ENCODE results near the gene CAB39.
"Not testable (repeated sequence)": the region's sequence is repeated elsewhere in the genome, so short reads cannot be mapped to it uniquely, and the experiment has no call there.

CAB39 gene

DNA sequence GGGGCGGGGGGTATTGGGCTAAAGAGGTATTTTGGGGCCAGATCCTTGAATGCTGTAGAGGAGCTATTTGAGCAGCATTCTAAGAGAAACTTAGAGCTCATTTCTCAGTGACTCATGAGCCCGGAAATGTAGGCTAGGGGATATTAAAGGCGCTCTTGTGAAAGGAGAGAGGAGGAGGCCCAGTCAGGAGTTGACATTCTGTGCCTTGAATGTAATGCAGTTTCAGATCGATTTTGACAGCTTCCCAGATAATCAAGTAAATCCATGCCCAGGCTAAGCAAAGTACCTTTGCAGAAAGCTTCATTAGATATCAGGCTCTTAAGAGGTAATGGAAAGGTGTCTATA is 1.5 kb downstream of the CAB39 start:
- Histone ChIP-seq H3K4me1 (ENCODE audit: control insufficient read depth, insufficient read depth, low read length, unreplicated experiment) (peaks cover 17% of the 10 kb centered on the region), H2AFZ (ENCODE audit: low read length, unreplicated experiment) (no peak overlapping the region), H3K4me3 (ENCODE audit: low read depth, low read length) (peak overlapping the region; percentile 86), H3K27ac (ENCODE audit: low read depth, low read length) (peak overlapping the region; percentile 71), H3K36me3 (ENCODE audit: insufficient read depth, low read length) (peaks cover 6% of the 10 kb centered on the region; the same call in 1 of the 2 replicates), H3K27me3 (ENCODE audit: insufficient read depth, low read length) (no peaks in the 10 kb centered on the region), H3K79me2 (ENCODE audit: control insufficient read depth, insufficient read depth, low read length, unreplicated experiment) (peaks cover 64% of the 10 kb centered on the region)

DNA sequence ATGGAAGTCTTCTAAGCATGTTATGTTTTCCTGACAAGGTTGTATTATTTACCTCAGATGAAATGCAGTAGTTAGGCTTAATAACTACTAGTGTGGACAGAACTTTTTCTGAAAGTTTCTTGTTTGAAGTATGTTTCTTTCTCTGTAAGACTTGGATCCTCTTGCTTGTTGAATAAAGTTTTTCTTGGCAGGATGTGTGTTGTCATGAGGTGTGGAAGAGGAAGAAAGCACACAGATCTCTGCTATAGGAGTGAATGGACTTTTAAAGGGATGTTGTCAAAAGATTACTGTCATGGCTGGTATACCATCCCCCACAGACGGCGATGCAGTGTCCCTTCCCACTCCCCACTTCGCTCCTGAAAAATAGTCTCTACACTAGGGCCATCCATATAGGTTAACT is 2.6 kb downstream of the CAB39 start:
- H3K4me1 ChIP-seq (ENCODE audit: control insufficient read depth, insufficient read depth, low read length, unreplicated experiment) = peaks cover 17% of the 10 kb centered on the region
- H2AFZ ChIP-seq (ENCODE audit: low read length, unreplicated experiment) = no peak overlapping the region
- peaks cover 6% of the 10 kb centered on the region; the same call in 1 of the 2 replicates for H3K36me3 ChIP-seq (ENCODE audit: insufficient read depth, low read length)
- H3K27me3 ChIP-seq (ENCODE audit: insufficient read depth, low read length) = no peaks in the 10 kb centered on the region
- H3K27ac ChIP-seq (ENCODE audit: low read depth, low read length) = no peak overlapping the region
- H3K79me2 ChIP-seq (ENCODE audit: control insufficient read depth, insufficient read depth, low read length, unreplicated experiment) = peaks cover 75% of the 10 kb centered on the region
- peak overlapping the region; percentile 86 for H3K4me3 ChIP-seq (ENCODE audit: low read depth, low read length)

DNA sequence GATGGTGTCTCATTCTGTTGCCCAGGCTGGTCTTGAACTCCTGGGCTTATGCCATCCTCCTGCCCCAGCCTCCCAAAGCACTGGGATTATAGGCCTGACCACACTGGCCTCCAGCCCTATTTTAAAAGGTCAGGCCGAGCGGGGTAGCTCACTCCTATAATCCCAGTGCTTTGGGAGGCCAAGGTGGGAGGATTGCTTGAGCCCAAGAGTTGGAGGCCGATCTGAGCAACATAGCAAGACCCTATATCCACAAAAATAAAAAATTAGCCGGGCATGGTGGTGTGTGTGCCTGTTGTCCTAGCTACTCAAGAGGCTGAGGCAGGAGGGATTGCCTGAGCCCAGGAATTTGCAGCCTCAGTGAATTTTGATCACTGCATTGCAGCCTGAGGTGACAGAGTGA is 3.9 kb downstream of the CAB39 start:
- Histone ChIP-seq H2AFZ (ENCODE audit: low read length, unreplicated experiment) (no peak overlapping the region), H3K79me2 (ENCODE audit: control insufficient read depth, insufficient read depth, low read length, unreplicated experiment) (peaks cover 88% of the 10 kb centered on the region), H3K36me3 (ENCODE audit: insufficient read depth, low read length) (peaks cover 6% of the 10 kb centered on the region; the same call in 1 of the 2 replicates), H3K27me3 (ENCODE audit: insufficient read depth, low read length) (no peaks in the 10 kb centered on the region), H3K27ac (ENCODE audit: low read depth, low read length) (no peak overlapping the region), H3K4me3 (ENCODE audit: low read depth, low read length) (no peak overlapping the region), H3K4me1 (ENCODE audit: control insufficient read depth, insufficient read depth, low read length, unreplicated experiment) (peaks cover 21% of the 10 kb centered on the region)

DNA sequence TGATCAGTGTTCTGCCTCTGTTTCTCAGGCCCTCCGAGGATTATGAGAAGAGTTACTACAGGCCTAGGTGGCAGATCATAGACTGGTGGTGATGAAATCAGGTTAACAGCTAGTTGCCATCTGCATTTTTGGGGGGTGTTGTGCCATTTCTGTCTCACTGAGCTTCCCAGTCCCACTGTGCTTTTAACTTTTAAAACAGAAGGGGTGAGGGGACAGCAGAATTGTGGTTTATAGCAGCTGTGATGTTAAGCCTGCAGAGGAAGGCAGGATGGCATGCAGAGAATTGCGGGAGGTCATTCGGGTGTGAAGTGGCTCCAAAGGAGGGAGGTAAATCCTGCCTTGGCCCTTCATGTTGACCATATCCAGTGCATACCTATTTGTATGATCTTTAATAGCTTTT is 5.0 kb downstream of the CAB39 start:
- Histone ChIP-seq H3K27ac (ENCODE audit: low read depth, low read length) (no peak overlapping the region), H3K4me1 (ENCODE audit: control insufficient read depth, insufficient read depth, low read length, unreplicated experiment) (peaks cover 27% of the 10 kb centered on the region), H3K27me3 (ENCODE audit: insufficient read depth, low read length) (no peaks in the 10 kb centered on the region), H2AFZ (ENCODE audit: low read length, unreplicated experiment) (no peak overlapping the region), H3K36me3 (ENCODE audit: insufficient read depth, low read length) (peaks cover 6% of the 10 kb centered on the region; the same call in 1 of the 2 replicates), H3K79me2 (ENCODE audit: control insufficient read depth, insufficient read depth, low read length, unreplicated experiment) (peaks cover 97% of the 10 kb centered on the region), H3K4me3 (ENCODE audit: low read depth, low read length) (no peak overlapping the region)

DNA sequence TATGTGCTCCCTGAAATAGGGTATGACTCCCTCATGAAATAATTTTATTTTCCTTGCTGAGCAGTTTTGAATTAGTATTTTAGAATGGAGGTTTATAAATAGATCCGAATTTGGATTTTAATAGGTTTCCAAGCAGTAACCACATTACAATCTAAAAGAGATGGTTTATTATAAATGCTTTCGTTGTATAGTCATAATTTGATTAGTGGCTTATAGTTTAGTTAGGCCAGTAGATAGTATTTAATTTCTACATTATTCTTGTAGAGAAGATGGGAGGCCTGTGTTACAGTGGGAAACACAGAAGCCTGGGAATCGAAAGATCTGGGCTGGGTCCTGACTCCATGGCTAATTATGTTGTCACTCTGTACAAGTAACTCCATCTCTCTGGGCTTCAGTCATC is 6.7 kb downstream of the CAB39 start:
- Histone ChIP-seq H3K27me3 (ENCODE audit: insufficient read depth, low read length) (no peaks in the 10 kb centered on the region), H3K36me3 (ENCODE audit: insufficient read depth, low read length) (peaks cover 11% of the 10 kb centered on the region; the same call in 1 of the 2 replicates), H3K4me3 (ENCODE audit: low read depth, low read length) (no peak overlapping the region), H3K79me2 (ENCODE audit: control insufficient read depth, insufficient read depth, low read length, unreplicated experiment) (peaks cover 95% of the 10 kb centered on the region), H3K27ac (ENCODE audit: low read depth, low read length) (no peak overlapping the region), H2AFZ (ENCODE audit: low read length, unreplicated experiment) (no peak overlapping the region), H3K4me1 (ENCODE audit: control insufficient read depth, insufficient read depth, low read length, unreplicated experiment) (peaks cover 27% of the 10 kb centered on the region)

DNA sequence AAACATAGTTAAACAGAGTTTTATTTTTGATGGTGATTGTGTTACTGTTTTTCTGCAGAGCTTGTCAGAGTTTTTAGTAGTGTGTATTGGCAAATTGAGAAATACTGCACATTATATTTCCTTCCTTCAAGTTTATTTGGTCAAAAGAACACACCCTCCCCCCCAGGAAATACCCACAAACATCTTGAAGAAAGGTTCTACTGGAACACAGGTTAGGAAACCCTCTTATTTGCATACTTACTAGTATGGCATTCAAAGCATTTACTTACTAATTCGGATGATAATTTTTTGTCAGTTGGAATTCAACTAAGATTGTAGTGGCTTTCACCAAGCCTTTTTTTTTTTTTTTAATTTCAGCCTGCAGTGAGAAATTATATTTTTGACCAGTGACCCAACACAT is 9.1 kb downstream of the CAB39 start:
- H3K79me2 ChIP-seq (ENCODE audit: control insufficient read depth, insufficient read depth, low read length, unreplicated experiment) = peaks cover 87% of the 10 kb centered on the region
- H3K4me3 ChIP-seq (ENCODE audit: low read depth, low read length) = no peak overlapping the region
- peaks cover 10% of the 10 kb centered on the region for H3K4me1 ChIP-seq (ENCODE audit: control insufficient read depth, insufficient read depth, low read length, unreplicated experiment)
- H3K36me3 ChIP-seq (ENCODE audit: insufficient read depth, low read length) = peaks cover 5% of the 10 kb centered on the region; the same call in 1 of the 2 replicates
- H2AFZ ChIP-seq (ENCODE audit: low read length, unreplicated experiment) = no peak overlapping the region
- H3K27ac ChIP-seq (ENCODE audit: low read depth, low read length) = peak overlapping the region; percentile 4
- H3K27me3 ChIP-seq (ENCODE audit: insufficient read depth, low read length) = no peaks in the 10 kb centered on the region

DNA sequence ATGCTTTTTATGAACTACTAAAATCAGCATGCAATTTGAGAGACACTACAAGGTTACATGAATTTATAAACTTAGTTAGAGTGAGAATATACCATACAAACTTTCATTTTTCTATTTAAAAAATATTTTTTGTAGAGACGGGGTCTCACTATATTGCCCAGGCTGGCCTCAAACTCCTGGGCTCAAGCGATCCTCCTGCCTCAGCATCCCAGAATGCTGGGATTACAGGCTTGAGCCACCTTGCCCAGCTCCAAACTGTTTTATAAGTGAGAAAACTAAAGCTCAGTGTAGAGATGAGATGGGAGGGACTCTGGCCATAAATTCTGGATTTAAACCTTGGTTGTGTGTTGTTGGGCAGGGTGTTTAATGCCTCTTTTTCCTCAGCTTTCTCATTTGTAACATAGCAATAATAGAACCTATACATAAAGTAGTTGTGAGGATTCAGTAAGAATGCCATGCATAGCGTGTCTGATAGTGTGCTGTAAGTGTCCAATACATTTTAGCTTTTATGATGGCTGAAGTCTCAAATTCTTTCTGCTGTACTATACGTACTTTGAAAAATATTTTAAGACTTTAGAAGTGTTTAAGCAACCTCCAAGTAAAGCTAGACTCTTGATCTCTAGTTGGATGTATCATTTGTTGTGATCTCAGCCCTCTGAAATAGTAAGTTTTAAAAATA is 9.7 kb downstream of the CAB39 start:
- Histone ChIP-seq H3K79me2 (ENCODE audit: control insufficient read depth, insufficient read depth, low read length, unreplicated experiment) (peaks cover 83% of the 10 kb centered on the region), H3K4me1 (ENCODE audit: control insufficient read depth, insufficient read depth, low read length, unreplicated experiment) (peaks cover 10% of the 10 kb centered on the region), H3K36me3 (ENCODE audit: insufficient read depth, low read length) (peaks cover 5% of the 10 kb centered on the region; the same call in 1 of the 2 replicates), H2AFZ (ENCODE audit: low read length, unreplicated experiment) (no peak overlapping the region), H3K4me3 (ENCODE audit: low read depth, low read length) (no peak overlapping the region), H3K27ac (ENCODE audit: low read depth, low read length) (peak overlapping the region; percentile 4; the same call in 1 of the 2 replicates), H3K27me3 (ENCODE audit: insufficient read depth, low read length) (no peaks in the 10 kb centered on the region)

DNA sequence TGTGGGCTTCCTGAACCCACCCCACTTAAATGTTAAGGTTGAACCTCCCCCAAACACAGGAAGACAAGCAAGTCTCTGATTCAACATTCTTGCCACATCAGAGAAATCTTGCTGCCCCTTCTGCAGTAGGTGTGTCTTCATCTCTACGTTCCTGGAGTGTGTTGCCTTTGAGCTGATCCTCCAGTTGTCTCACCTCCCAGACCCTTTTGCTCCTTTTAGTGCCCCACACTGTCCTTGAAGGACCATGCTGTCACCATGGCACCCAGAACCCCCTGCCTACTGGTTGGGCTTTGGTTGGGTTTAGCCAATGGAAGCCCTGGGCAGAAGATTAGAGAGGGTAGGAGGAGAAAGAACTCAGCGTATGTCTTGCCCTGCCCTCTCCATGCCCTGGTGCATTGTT is 10.7 kb downstream of the CAB39 start:
- Histone ChIP-seq H3K4me1 (ENCODE audit: control insufficient read depth, insufficient read depth, low read length, unreplicated experiment) (peaks cover 10% of the 10 kb centered on the region), H3K27ac (ENCODE audit: low read depth, low read length) (no peak overlapping the region), H2AFZ (ENCODE audit: low read length, unreplicated experiment) (no peak overlapping the region), H3K27me3 (ENCODE audit: insufficient read depth, low read length) (no peaks in the 10 kb centered on the region), H3K4me3 (ENCODE audit: low read depth, low read length) (no peak overlapping the region), H3K79me2 (ENCODE audit: control insufficient read depth, insufficient read depth, low read length, unreplicated experiment) (peaks cover 75% of the 10 kb centered on the region), H3K36me3 (ENCODE audit: insufficient read depth, low read length) (peaks cover 5% of the 10 kb centered on the region; the same call in 1 of the 2 replicates)

DNA sequence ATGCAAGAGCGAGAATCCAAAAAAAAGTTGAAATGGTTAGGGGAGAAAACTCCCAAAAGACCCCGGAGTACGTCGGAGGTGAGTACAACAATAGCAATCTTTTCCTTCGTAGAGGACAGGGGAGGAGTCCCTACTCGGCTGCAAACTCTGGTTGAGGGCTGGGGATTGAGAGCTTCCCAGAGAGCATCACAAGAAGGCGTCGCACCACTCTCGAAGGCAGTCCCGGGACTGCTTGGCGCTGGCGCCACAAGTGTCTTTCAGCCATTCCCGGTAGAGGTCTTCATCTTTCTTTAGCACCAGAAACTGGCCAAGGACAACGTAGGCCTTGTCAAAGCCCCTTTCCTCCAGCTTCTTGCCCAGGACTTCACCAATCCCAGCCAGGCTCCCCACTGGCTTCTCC is 12.3 kb downstream of the CAB39 start:
- H3K4me1 ChIP-seq (ENCODE audit: control insufficient read depth, insufficient read depth, low read length, unreplicated experiment); H3K27me3 ChIP-seq (ENCODE audit: insufficient read depth, low read length); H3K27ac ChIP-seq (ENCODE audit: low read depth, low read length); H2AFZ ChIP-seq (ENCODE audit: low read length, unreplicated experiment); H3K36me3 ChIP-seq (ENCODE audit: insufficient read depth, low read length); H3K4me3 ChIP-seq (ENCODE audit: low read depth, low read length): not testable (repeated sequence)
- peaks cover 74% of the 10 kb centered on the region for H3K79me2 ChIP-seq (ENCODE audit: control insufficient read depth, insufficient read depth, low read length, unreplicated experiment)

DNA sequence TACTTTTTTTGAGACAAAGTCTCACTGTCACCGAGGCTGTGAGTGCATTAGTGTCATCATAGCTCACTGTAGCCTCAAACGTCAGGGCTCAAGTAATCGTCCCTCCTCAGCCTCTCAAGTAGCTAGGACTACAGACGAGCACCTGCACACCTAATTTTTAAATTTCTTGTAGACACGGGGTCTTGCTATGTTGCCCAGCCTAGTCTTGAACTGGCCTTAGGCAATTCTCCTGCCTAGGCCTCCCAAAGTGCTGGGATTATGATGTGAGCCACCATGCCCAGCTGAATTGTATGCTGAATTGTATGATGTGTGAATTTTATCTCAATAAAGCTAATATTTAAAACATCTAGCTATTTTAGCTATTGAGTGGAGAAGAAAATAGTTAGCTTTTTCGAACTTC is 18.9 kb downstream of the CAB39 start:
- Histone ChIP-seq H3K79me2 (ENCODE audit: control insufficient read depth, insufficient read depth, low read length, unreplicated experiment) (peaks cover 73% of the 10 kb centered on the region), H3K36me3 (ENCODE audit: insufficient read depth, low read length) (no peaks in the 10 kb centered on the region), H3K4me3 (ENCODE audit: low read depth, low read length) (no peak overlapping the region), H3K27ac (ENCODE audit: low read depth, low read length) (no peak overlapping the region), H3K27me3 (ENCODE audit: insufficient read depth, low read length) (no peaks in the 10 kb centered on the region), H3K4me1 (ENCODE audit: control insufficient read depth, insufficient read depth, low read length, unreplicated experiment) (no peaks in the 10 kb centered on the region), H2AFZ (ENCODE audit: low read length, unreplicated experiment) (no peak overlapping the region)

DNA sequence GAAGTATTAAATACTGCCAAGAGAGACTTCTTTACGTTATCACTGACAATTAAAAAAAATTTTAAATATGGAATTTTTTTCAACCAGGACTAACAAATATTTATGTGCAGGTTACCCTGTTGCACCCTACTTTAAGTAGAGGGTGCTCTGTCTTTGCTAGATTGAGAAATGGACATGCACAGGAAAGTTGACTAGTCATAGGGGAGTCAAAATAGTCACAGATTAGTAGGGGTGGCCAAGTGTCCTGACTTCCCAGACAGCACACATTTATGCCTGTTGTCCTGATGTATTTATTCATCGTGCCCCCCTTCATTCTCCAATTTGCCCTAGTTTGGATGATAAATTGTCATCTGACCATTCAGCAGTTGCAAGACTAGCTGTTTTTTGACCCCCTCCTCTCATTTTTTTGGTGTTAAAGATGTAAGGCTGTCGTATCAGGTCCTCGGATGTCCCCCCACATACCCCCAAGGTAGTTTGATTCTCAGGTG is 20.3 kb downstream of the CAB39 start:
- Histone ChIP-seq H3K79me2 (ENCODE audit: control insufficient read depth, insufficient read depth, low read length, unreplicated experiment) (peaks cover 80% of the 10 kb centered on the region), H3K27me3 (ENCODE audit: insufficient read depth, low read length) (no peaks in the 10 kb centered on the region), H3K27ac (ENCODE audit: low read depth, low read length) (no peak overlapping the region), H2AFZ (ENCODE audit: low read length, unreplicated experiment) (no peak overlapping the region), H3K4me1 (ENCODE audit: control insufficient read depth, insufficient read depth, low read length, unreplicated experiment) (no peaks in the 10 kb centered on the region), H3K4me3 (ENCODE audit: low read depth, low read length) (no peak overlapping the region), H3K36me3 (ENCODE audit: insufficient read depth, low read length) (no peaks in the 10 kb centered on the region)

All from ACC112 (cell line).